Forelimb muscle (tissue), 1 donor: ENCODE results near the gene ETNK2. TPM values are rescaled to one million over a fixed set of nuclear protein-coding genes. Genes with fewer than 3 reads are reported as not detected.
A peak's percentile ranks its signal among the peaks of the same experiment; 100 is the strongest.

Experiments used
- DNase-seq: peaks from one replicate; pipeline ENCODE4 v3.0.0-alpha.2; 2013; ENCODE audit warnings: low read depth
- polyA plus RNA-seq: library from polyadenylated mRNA; unstranded; fragments of 120-200 nt; gene quantifications from one replicate; pipeline ENCODE4 v1.2.1, GENCODE V29; 2013; ENCODE audit not compliant: insufficient read length

ETNK2 gene, protein sequence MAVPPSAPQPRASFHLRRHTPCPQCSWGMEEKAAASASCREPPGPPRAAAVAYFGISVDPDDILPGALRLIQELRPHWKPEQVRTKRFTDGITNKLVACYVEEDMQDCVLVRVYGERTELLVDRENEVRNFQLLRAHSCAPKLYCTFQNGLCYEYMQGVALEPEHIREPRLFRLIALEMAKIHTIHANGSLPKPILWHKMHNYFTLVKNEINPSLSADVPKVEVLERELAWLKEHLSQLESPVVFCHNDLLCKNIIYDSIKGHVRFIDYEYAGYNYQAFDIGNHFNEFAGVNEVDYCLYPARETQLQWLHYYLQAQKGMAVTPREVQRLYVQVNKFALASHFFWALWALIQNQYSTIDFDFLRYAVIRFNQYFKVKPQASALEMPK
- 2.4 TPM for polyA plus RNA-seq

DNA sequence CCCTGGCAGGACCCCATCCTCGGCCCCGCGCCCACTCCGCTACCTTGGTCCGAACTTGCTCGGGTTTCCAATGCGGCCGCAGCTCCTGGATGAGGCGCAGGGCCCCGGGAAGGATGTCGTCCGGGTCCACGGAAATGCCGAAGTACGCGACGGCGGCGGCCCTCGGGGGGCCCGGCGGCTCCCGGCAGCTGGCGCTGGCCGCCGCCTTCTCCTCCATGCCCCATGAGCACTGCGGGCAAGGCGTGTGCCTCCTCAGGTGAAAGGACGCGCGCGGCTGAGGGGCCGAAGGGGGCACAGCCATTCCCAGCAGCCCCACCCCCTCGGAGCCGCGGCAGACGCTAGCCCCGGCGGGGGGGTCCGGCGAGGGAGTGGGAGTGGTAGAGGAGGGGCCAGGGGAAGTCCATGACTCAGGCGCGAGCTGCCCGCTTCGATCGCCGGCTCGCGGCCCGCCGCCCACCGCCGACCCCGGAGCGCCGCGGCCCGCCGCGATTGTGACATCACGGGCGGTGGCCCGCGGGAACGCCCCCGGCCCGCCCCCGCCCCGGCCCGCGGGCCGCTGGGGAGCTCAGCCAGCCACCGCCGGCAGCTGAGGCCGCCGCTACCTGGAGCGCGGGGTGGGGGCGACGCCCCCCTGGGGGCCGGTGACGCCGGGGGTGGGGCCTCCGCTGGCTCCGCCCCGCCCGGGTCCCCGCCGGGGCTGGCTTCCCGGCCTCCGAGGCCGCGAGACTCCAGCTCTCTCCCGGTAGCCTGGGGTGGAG, at the start of gene ETNK2:
Gene ETNK2 (minus strand): TSS at position 493 of the 758 bp plus-strand sequence. CDS start 192 bp downstream, at position 301.
- DNase-seq, result no peak

DNA sequence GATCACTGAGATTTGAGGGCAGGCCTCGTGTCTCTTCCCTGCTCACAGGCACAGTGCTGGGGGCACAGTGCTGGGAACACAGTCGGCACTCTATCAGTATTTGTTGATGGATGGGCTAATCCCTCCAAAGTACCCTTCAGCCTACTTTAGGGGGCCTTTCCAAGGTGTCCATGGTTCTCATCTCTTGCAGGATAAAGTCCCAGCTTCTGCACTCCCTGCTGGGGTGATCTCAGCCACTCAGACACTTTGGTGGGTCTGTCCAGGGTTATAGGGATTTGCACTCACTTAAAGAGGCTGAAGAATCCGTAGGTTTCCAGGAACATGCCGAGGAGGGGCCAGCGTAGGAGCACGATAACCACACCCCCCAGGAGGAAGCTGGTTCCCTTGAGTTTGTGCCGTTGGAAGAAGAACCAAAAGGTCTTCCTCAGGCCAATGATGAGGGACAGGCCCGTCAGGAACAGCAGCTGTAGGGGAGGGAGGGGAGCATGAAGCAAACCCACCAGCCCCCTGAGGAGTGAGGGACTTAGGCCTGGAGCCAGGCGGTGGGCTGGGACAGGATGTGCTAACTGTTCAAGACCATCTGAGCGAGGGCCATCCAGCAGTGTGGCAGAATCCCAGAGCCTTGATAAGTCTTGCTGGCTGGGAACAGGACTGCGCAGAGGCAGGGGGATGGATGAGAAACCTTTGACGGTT, 49.6 kb upstream of the ETNK2 start:
- no peak for DNase-seq

DNA sequence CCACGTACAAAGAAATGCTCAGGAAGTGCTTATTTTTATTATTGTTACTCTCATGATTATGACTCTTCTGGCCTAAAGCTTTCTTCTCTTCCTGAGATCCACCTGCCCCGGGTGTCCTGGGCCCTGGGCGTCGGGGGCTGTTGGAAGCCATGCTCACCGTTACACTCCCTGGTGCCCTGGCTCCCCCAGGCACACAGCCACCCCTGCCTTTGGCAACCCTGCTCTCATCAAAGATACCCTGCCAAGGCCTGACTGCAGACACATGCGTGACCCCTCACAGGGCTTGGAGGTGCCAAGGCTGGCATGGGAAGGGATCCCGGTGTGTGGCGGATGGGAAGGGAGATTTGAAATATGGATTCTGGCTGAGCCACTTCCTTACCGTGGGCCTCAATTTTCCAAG, 47.7 kb upstream of the ETNK2 start:
- no peak for DNase-seq

- no peak for DNase-seq
Measured at GRCh38 chr1:204198348-204199340, 46.8 kb upstream of the ETNK2 start.

GRCh38 chr1:204197068-204197467, 45.2 kb upstream of the ETNK2 start:
- no peak for DNase-seq

DNA sequence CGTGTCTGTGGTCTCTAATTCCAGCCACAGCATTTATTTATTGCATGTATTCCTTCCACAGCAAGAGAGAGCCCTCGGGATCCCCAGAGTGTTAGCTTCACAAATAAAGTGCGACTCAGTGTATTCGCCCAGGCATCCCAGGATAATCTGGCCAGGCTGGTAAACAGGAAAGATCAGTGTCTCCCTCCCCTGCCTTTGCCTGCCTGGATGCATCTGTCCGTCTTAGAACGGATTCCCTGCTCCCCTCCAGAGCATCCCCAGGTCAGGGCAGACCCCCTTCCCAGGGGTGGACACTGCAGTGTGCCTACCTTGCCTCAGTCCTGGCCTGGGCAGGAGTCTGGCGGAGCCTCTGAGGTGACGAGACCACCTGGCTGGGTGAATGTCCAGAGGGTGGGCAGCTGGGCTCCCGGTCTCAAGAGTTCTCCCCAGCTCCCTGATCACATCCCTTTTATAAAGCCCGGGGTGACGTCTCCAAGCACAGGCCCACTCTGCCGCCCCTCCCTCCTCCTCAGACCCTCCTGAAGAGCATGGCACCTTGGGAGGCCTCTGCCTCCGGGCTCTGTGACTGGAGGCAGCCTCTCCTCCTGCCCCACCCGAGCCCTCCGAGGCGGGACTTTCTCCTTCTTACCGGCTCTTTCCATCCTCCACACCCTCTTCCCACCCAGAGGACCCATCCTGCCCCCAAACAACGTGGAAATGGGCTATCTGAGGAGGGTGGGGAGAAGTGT, 44.4 kb upstream of the ETNK2 start, which contains the start of gene KISS1:
Gene KISS1 (minus strand): TSS at position 424 of the 728 bp plus-strand sequence. CDS start 3,615 bp downstream, outside the sequence.
- no peak for DNase-seq

- no peak for DNase-seq
Measured at GRCh38 chr1:204194771-204195170, 42.9 kb upstream of the ETNK2 start.

GRCh38 chr1:204194080-204194479, 42.2 kb upstream of the ETNK2 start:
- no peak for DNase-seq

GRCh38 chr1:204192589-204193352, 40.9 kb upstream of the ETNK2 start:
- no peak for DNase-seq

DNA sequence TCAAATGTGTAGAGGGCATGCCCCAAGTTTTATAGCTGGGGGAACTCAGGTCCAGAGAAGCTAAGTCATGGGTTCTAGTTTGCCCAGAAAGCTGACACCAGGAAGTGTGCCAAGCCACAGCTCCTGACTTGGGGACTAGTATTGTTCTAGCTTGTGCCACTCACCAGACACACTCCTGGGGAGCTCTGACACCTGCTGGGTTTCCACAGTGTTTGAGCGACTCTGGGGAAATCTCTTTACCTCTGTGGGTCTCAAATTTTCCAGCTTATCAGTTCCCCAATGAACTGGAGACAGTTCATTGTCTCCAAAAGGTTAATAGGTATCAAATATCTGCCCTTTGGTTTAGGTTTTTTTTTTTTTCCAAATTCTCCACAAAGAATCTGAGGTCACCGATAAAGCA, 40.2 kb upstream of the ETNK2 start:
- no peak for DNase-seq

DNA sequence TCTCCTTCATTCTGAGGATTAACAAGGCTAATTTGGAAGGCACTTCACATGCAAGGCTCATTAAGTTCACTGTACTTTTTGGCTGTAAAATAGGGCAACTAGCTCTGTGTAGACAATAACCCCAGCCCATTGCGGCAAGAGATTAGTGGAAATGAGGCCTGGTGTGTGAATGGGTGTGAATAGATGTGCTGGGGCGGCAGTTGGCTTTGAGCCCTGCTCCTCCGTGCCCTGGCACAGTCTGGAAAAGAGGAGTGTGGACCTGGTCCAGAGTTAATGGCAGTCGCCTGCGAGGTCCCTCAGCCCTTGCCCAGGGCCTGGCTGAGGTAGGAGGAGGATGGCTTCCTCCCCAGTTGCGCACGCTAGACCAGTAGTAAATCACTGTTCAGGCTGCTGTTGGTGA, 39.6 kb upstream of the ETNK2 start:
- no peak for DNase-seq

GRCh38 chr1:204190212-204191211, 38.7 kb upstream of the ETNK2 start:
- DNase-seq, result peak; percentile 17

DNA sequence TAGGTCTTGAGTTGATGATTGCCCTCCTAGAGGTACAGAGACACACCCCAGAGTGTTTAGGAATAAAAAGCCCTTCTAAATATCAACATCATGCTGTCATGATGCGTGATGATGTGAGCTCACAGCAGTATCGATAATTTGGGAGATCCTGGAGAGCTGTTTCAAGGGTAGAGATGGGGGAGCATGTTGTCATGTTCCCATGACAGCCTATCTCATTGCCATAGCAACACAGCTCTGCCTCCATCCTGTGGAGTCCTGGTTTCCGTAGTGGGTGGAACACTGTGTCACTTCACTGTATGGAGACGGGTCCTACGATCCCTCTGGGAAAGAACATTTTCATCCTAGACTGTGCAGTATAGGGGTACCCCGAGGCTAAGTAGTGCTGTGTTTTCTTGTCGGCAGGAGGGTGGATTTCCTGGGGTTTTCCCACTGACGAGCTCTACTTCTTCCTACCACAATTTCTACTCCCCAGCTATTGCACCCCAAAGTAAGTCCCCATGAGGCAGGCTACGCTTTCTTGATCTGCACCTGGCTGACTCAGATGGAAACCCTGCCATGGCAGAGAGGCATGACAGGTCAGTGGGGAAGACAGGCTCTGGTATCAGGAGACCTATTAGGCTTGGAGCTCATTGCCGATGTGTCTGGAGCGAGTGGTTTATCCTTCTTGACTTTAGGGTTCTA, 37.3 kb upstream of the ETNK2 start:
- DNase-seq, result no peak

DNA sequence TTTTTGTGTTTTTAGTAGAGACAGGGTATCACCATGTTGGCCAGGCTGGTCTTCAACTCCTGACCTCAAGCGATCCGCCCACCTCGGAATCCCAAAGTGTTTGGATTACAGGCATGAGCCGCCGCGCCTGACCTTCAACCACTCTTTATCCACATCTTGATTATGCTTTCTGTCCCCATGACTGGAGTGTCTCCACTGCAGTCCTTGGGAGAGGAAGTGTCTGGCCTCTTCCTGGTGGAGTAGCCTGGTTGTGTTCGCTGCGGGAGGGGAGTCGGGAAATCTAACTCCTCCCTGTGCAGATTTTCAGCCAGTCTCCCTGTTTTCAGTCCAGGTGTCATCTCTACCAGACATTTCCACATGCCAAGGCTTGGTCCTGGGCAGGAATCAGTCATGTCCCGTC, 34.8 kb upstream of the ETNK2 start:
- no peak for DNase-seq

GRCh38 chr1:204181116-204181515, 29.3 kb upstream of the ETNK2 start:
- DNase-seq, result no peak

- no peak for DNase-seq
Measured at GRCh38 chr1:204180133-204180532, 28.3 kb upstream of the ETNK2 start.

DNA sequence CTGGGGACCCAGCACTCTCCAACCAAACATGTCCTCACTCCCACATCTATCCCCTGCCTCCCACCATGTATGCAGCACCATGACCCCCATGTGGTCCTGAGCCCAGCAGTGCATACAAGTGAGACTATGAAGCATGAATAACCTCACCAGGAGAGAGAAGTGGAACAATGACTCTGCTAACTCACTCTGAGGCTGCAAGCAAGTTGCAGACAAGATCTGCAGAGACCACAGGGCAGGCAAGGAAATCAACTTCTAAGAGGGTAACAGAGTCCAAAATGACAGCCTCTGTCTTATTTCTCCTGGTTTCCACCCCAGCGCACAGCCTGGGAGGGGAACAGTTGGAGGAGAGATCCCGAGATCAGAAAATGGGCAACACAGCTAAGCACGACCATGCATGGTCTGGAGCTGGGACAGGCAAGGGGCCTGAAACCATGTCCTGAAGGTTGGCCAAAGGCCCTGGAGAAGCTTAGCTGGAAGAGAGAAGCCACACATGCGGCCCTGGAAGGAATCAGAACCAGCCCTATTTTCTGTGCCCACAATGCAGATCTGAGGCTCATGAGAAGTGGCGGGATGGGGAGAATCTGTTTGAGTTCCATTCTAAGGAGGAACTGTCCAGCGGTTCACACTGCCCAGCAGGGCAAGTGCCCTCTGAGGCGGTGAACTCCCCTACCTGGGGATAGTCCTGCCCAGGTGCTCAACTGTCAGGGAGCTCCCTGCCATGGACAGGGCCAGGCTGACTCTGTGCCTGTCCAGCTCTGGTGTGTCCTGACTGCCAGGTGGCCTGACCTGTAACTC, 26.8 kb upstream of the ETNK2 start:
- DNase-seq, result no peak
